C4-2B (cell line): ENCODE measurements around the gene OR2T11.
"Not testable (repeated sequence)": the region's sequence is repeated elsewhere in the genome, so short reads cannot be mapped to it uniquely, and the experiment has no call there.

Source experiments
- H3K27ac ChIP-seq: fragments of 450-650 bp; 2 replicates; pipeline ENCODE4 v1.5.1; 2017
- CTCF ChIP-seq: fragments of 450-650 bp; conservative IDR thresholded peaks from 2 replicates; pipeline ENCODE4 v1.5.1; 2017; ENCODE audit warnings: mild to moderate bottlenecking
- ZFX ChIP-seq: fragments of 450-650 bp; IDR thresholded peaks from 2 replicates; pipeline ENCODE4 v1.6.1; 2017

Gene OR2T11

DNA sequence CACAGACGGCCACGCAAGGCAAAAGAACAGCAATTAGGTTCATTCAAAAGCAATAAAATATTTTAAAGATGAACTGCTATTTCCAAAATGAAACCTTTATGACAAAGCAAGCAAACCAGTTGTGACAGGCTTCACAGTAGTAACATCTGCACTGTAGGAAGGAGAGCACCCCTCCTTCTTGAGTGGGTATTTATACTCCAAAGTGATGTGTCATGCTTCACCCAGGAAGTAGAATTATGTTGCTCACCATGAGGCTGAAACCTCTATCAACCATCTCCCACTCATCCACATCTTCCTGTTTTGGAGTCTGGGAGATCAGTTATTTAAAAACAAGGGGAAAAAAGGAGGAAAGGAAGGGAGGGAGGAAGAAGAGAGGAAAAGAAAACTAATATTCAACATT is 38.3 kb downstream of the OR2T11 start:
- TF ChIP-seq ZFX (no peak), CTCF (no peak)
- H3K27ac ChIP-seq: no peak overlapping the region

DNA sequence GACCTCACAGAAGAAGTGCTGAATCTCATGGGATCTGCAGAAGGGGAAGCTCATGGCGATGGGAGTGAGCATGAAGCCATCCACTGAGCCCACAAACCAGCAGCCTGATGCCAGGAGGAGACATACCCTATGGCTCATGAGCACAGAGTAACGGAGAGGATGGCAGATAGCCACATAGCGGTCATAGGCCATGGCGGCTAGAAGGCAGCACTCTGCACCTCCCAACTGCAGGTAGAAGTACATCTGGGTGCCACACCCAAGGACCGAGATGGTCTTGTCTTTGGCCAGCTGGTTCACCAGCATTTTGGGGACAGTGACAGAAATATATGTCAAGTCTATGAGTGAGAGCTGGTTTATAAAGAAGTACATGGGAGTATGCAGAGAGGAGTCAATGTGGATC is 41.7 kb downstream of the OR2T11 start:
- no peak overlapping the region for H3K27ac ChIP-seq
- TF ChIP-seq CTCF: no peak
- TF ChIP-seq ZFX: no peak

- H3K27ac ChIP-seq: no peak overlapping the region
- TF ChIP-seq CTCF (no peak), ZFX (no peak)
These were observed 42.2 kb downstream of the OR2T11 start for GRCh38 chr1:248592655-248593054.

- TF ChIP-seq ZFX (no peak), CTCF (no peak)
- no peak overlapping the region for H3K27ac ChIP-seq
These were observed 44.8 kb downstream of the OR2T11 start for GRCh38 chr1:248590055-248590454.

GRCh38 chr1:248589334-248589733 is 45.6 kb downstream of the OR2T11 start:
- H3K27ac ChIP-seq: no peak overlapping the region
- TF ChIP-seq ZFX (no peak), CTCF (no peak)

GRCh38 chr1:248585266-248585665 is 49.6 kb downstream of the OR2T11 start:
- TF ChIP-seq ZFX (no peak), CTCF (no peak)
- no peak overlapping the region for H3K27ac ChIP-seq

GRCh38 chr1:248576260-248576980 is 58.5 kb downstream of the OR2T11 start:
- no peak for TF ChIP-seq ZFX
- H3K27ac ChIP-seq: no peak overlapping the region

DNA sequence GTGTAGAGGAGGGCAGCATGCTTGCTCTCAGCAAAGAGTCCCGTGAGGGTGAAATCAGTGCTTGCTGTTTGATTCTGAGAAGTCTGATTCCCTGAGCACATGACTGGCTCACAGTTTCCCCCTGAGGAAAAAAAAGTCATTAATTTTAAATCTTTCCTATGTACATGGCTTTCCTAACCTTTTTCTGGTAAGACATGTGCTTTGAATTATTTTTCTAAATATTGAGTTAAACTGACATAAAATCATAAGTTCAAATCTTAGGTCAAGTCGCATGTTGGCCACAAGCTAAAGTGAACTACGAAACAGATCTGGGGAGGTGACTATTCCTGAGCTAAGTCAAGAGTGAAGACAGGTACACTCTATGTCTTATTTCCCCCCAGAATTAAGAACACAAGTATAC is 60.2 kb downstream of the OR2T11 start, which contains the start of gene OR2T34:
TSS of gene OR2T34 (minus strand) at position 101 of the 400 bp plus-strand sequence. CDS start at position 101, 0 bp downstream.
- not testable (repeated sequence) for H3K27ac ChIP-seq

GRCh38 chr1:248573856-248574255 is 61.0 kb downstream of the OR2T11 start:
- H3K27ac ChIP-seq: not testable (repeated sequence)
